NB4 (cell line): ENCODE measurements around the gene CYLD.

ENCODE experiments used
- CTCF ChIP-seq: IDR thresholded peaks from one replicate; pipeline ENCODE4 v1.5.1; 2012; ENCODE audit warnings: low read depth, low read length
- MAX ChIP-seq: IDR thresholded peaks from 2 replicates; pipeline ENCODE4 v1.6.1; 2011; ENCODE audit warnings: low read depth, low read length
- MYC ChIP-seq: IDR thresholded peaks from 2 replicates; pipeline ENCODE4 v1.6.1; 2011; ENCODE audit warnings: low read depth, low read length
- POLR2A ChIP-seq: IDR thresholded peaks from 2 replicates; pipeline ENCODE4 v1.6.1; 2011; ENCODE audit warnings: mild to moderate bottlenecking; ENCODE audit not compliant: insufficient read length; ENCODE audit errors: extremely low read depth

GRCh38 chr16:50845296-50845695 lies 103.4 kb downstream of the CYLD start:
- TF ChIP-seq POLR2A, result no peak
- no peak for TF ChIP-seq CTCF
- TF ChIP-seq MYC, result no peak
- no peak for TF ChIP-seq MAX
